VCaP (cell line): ENCODE results near the gene ASMTL.

Experiments
- H3K27ac ChIP-seq: fragments of 450-650 bp; 2 replicates; pipeline ENCODE4 v1.5.1; 2017
- TF ChIP-seq, protein P1 (sequence below): fragments of 450-650 bp; conservative IDR thresholded peaks from 2 replicates; pipeline ENCODE4 v1.5.1; 2017; ENCODE audit warnings: mild to moderate bottlenecking, moderate library complexity

Gene ASMTL

DNA sequence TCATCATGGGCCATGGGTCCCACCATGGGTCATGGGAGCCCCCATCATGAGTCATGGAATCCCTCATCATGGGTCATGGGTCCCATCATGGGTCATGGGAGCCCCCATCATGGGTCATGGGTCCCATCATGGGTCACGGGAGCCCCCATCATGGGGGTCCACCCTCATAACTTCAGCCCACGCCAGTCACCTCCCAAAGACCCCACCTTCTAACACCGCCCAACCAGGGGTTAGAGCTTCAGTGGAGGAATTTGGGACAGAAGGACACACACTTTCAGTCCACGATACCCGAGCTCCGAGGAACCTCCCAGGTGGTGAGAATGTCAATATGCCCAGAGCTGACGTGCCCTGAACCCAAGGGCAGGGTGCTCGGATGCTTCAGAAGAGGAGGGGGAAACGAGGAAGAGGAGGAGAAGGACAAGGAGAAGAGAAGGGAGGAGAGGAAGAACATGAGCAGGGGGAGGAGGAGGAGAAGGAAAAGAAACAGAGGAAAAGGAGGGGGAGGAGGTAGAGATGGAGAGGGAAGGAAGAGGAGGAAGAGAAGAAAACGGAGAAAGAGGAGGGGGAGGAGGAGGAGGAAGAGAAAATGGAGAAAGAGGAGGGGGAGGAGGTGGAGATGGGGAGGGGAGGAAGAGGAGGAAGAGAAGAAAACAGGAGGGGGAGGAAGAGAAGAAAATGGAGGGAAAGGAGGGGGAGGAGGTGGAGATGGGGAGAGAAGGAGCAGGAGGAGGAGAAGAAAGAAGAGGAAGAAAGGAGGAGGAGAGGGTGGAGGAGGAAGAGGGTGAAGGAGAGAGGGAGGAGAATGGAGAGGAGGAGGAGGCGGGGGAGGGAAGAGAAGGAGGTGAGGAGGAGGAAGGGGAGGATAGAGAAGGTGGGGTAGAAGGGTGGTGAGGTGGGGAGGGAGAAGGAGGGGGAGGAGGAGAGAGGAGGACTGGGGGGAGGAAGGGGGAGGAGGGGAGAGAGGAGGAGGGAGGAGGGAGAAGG, 98.4 kb downstream of the ASMTL start:
- H3K27ac ChIP-seq: no peak overlapping the region
- TF ChIP-seq, protein P1, sequence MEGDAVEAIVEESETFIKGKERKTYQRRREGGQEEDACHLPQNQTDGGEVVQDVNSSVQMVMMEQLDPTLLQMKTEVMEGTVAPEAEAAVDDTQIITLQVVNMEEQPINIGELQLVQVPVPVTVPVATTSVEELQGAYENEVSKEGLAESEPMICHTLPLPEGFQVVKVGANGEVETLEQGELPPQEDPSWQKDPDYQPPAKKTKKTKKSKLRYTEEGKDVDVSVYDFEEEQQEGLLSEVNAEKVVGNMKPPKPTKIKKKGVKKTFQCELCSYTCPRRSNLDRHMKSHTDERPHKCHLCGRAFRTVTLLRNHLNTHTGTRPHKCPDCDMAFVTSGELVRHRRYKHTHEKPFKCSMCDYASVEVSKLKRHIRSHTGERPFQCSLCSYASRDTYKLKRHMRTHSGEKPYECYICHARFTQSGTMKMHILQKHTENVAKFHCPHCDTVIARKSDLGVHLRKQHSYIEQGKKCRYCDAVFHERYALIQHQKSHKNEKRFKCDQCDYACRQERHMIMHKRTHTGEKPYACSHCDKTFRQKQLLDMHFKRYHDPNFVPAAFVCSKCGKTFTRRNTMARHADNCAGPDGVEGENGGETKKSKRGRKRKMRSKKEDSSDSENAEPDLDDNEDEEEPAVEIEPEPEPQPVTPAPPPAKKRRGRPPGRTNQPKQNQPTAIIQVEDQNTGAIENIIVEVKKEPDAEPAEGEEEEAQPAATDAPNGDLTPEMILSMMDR: no peak
